Embryonic facial prominence (tissue), 1 donor: Measurements from ENCODE around the gene MBD6.

Experiments
- DNase-seq: peaks from one replicate; pipeline ENCODE4 v3.0.0-alpha.2; 2016; ENCODE audit errors: extremely low spot score

Gene MBD6

GRCh38 chr12:57577981-57578758, 55.5 kb downstream of the MBD6 start:
- no peak for DNase-seq

GRCh38 chr12:57579011-57579410, 56.4 kb downstream of the MBD6 start:
- no peak for DNase-seq
